NCI-H2107 treated with DMSO at 0.1 percent for 48 hours (cell line): Measurements from ENCODE around the gene SULF2.

Experiments used
- DNase-seq: peaks from one replicate; lab custom pipeline; 2025; ENCODE audit not compliant: unreplicated experiment; lab: John Stamatoyannopoulos, UW

SULF2 gene

DNA sequence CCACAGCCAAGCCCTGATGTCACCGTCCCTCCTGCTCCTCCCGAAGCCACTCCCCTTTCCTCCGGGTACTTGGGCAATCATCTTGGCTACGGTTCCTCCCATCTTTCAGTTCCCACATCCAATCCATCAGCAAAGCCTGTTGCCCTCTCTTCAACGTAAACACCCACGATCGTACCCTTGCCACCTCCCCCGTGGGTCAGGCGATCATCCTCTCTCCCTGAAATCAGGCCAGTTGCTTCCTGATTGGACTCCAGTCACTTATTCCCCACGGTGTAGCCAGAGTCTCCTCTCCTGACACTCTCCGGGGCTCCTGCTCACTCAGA lies 44.5 kb downstream of the SULF2 start:
- no peak for DNase-seq

DNA sequence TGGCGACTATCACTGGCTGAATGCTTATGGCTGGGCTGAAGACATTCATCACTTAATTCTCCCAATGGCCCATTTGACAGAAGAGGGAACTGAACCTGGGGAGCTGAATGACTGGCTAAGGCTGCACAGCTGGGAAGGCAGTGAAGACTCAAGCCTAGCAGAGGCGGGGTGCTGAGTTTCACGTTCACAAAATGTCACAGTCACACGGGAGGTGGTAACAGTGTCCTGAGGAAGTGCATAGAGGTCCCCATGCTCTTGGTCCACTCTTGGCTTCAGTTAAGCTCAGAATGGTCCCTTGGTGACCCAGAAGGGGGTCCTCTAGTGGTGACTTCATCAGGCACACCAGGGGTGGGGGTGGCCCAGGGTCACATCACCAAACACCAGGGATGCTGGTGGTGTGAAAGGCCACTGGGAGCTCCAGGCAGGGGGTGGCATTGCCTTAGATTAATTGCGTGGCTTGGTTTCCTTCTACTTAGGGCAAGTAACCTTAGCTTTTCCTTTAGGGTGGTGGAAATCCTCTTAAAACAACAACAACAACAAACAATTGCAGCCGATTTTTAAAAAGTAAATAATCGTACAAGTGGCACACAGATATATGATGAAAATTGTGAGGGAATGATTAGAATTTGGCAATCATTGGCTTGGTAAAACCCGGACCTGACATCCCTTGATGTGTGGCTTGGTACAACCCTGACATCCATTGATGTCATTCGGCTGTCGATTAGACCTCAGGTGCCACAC lies 45.0 kb downstream of the SULF2 start:
- DNase-seq, result no peak

DNA sequence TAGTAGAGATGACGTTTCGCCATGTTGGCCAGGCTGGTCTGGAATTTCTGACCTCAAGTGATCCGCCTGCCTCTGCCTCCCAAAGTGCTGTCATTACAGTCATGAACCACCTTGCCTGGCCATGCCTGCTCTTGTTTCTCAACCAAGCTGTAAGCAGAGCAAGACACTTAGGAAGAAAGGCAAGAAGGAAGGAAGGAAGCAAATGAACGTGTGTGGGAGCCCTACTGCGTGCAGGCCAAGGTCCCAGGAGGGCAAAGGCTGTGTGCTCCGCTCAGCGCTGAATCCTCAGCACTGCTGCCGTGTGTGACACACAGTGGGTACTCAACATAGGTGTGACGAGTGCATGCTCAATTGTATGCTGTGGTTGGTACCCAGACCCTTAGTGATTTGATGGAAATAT lies 47.4 kb downstream of the SULF2 start:
- DNase-seq, result no peak

DNA sequence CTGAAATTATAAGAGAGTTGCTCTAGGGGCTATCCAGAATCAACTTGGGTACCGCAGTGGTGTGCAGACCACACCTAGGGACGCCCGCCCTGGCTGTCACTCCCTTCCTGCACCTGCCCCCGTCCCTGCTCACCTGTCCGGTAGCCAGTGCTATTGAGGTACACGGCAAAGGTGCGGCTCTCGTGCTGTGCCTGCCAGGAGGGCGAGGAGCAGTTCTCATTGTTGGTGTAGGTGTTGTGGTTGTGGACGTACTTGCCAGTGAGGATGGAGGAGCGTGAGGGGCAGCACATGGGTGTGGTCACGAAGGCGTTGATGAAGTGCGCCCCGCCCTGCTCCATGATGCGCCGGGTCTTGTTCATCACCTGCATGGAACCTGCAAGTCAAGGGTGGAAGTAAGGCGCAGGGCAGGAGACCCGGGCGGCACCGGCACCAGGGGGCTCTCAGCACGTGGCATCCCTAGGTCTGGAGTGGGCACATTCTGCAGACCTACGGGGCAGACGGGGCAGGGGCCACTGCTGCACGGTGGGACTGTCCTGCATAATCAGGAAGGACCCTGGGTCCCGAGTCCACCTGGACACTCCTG lies 48.6 kb downstream of the SULF2 start:
- no peak for DNase-seq

DNA sequence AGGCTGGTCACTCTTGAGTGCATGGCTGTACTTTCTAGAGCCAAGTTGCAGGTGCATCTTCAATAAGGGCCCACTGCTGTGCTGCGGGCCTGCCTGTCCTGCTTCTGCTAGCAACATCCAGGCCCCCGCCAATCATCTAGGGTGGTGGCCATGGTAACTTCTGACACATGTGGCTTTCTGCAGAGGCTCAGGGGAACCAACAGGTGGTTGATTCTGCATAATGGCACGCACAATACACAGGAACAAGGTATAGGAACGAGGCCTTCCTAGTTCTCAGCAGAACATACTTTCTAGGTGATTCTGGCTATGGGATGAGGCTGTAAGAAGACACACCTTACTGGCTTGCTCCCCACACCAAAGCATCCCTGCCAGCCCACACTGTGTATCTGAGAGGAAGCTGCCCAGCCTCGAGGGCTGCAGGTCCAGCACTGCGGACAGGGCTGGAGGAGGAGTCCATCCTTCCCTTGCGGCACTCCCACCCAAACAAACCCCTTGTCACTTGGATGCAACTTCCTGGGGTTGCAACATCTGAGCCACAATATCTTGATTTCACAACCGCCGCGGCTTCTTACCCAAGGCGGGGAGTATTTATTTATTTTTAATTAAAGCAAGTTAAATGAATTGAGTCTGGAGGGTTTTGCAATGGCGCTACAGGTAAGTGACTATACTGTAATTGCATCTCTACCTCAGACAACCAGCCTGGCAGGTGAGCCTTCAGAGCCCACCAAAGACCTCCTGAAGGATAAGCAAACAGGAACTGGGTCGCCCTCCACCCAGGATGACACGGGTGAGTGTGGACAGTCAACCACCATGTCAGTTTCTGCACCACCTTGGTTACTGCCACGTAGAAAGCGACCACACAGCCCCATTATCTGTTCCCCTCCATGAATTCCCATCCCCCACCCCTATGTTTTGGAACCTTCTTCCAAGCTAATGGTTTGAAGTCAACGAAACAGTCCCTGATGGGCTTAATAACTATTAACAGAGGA lies 49.6 kb downstream of the SULF2 start:
- DNase-seq, result no peak

DNA sequence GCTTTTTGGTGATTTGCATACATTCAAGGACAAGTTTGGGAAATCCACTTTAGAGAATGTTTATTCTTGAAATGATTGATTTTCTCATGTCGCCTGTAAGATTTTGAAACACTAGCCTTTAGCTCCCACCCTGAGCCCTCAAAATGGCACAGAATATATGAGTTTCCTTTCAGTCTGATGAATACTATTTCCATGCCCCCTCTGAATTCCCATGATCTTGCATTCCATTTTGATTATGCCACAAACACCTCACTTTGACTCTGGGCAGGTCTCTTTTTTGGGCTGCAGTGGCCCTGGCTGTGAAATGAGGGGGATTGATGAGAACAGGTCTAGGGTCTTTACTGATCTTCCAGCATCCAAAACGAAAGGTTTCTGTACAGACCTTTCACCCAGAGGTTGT lies 50.4 kb downstream of the SULF2 start:
- DNase-seq, result no peak

DNA sequence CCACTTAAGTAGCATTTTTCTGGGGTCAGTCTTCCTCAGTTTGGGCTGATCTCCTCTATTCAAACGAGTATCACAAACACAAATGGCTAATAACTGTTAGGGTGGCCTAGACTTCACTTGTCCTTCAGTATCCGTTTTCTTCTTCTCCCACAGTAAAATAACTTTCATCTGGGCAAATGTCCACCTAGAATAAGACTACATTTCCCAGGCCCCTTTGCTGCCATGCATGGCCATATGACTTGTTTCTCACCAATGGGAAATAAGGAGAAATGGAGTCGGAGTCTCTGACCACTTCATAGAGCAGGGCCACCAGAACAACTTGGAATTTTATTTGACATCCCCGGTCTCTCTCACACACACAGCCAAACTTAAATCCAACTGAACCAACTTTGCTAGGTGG lies 51.4 kb downstream of the SULF2 start:
- DNase-seq, result no peak

DNA sequence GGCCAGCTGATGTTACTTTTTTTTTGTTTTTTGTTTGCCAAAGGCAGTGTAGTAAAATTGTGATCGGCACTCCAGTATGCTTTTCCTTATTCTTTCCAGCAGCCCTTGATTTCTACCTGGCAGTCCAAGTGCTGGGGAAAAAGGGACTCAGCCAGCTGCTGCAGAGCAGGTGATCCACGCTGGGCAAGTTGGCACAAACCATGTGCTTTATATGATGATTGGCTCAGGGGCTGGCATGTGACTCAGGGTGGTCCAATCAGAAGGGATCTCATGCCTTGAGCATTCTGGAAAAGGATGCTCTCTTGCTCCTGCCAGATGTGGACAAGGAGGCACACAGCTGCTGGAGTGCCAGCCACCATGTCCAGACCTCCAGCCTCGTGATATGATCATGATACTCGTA lies 54.5 kb downstream of the SULF2 start:
- DNase-seq, result no peak

DNA sequence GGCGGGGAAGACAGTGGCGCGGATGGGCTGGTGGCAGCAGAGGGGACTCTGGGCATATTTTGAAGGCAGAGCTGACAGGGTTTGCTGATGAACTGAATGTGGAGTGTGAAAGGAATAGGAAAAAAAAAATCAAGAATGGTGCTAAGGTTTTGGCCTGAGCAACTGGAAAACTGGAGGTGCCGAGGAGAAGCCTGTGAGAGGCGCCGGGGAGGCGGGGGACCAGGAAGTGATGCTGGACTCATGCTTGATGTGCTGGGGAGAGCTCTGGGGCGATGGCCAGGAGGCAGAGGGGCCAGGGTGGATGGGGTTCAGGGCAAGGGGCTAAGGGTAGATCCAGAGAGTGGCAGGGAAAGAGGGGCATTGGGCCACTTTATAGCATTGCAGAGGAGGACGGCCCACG lies 55.8 kb downstream of the SULF2 start:
- no peak for DNase-seq

DNA sequence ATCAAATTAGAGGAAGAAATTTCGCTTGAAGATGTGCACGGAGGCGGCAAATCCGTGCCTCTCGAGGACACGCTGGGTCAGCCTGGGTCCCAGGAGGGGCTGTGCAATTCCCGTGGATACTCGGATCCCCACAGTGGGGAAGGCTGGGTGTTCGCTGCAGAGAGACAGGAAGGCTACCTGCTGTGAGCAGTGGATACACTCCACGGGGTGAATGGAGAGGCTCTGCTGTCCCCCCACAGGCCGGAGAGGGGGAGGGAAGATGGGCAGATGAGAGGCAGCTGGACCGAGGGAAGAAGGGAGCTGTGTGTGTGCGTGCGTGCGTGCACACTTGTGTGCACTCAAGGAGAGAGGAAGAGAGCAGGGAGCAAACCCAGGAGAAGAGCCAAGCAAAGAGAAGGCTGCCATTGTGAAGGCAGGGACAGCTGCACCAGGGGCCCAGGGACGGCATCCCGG lies 57.3 kb downstream of the SULF2 start:
- DNase-seq, result no peak

DNA sequence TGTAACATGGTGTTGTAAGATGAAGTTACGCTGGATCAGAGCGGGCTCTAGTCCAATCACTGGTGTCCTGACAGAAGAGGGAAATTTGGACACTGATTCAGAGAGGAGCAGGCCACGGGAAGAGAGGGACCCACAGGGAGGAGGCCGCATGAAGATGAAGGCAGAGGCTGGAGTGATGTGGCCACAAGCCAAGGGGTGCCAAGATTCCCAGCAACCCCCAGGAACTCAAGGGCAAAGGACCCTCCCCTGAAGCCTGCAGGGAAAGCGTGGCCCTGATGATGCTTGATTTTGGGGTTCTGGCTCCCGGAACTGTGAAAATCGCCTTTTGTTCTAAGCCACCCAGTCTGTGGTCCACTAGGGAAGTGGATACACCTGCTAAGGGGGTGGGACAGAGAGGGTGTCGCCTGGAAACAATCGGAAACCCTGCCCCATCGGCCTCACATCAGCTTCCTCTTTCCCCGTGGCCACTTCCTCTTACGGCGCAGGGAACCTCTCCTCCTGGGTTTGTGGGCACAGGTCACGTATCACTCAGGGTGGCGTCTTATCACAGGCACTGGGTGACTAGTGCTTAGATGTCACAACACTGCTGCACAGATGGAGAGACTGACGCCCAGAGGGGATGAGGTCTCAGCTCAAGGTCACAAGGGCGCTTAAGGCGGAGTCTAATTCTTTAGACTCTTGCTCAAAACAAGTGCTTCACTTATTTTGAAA lies 58.0 kb downstream of the SULF2 start:
- no peak for DNase-seq

DNA sequence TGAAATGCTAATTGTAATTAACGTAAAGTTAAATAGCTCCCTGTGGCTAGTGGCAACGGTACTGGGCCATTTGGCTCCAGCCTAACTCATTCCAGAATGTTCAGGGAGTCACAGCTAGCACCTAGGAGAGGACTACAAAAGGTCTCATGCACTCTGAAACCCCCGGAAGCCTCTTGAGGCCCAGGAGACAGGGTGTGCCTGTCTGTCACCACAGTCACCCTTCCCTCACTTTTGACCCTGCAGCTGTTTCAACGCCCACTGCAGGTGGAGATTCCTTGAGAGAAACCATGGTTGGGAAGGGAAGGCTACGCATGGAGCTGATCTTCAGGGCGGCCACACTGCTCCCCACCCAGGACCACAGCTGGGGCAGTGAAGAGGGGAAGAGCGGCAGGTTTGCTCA lies 58.6 kb downstream of the SULF2 start:
- DNase-seq, result no peak

DNA sequence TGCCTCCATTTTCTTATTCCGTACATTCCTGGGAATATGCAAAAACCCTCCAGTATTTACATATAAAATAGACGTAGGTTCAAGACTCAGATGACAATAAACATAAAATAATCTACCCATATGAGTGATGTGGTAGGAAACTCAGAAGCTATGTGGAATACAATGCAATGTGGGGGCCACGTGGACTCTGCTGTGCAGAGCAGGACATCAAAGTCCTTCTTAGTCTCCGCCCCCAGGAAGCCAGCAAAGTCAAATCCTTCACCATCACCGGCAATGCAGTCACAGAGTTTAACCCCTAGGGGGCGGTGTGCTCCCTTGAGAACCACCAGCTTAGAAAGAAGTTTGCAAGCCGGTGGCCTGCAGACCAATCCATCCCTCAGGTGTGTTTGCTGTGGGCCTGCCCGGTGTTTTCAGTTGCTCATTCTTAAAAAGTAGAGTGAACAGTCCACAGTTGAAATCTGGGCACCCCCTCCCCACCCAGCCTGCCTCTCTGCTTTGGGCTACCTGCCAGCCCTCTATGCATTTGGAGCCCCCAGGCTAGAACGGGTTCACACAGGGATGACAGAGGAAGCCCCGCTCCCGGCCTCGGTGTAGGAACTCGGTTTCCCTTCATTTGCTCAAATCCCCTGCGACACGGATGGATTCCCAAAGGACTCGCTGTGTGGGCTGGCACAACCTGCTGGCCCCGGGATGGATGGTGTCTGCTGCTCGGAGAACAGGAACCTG lies 59.9 kb downstream of the SULF2 start:
- peak; percentile 70 for DNase-seq

DNA sequence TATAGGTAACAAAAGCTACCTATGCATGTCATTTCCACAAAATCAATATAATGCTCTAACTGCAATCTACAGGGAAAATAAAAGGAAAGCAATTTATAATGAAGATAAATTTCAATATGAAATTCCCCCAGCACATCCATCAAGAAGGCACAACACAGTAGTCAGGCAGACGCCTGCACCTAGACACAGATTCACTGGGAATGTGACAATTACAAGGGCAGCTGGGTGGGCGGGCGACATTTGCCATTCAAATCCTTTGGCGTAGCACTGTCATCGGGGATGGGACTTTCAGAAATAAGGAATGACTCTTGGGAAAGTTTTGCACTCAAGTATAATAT lies 60.4 kb downstream of the SULF2 start:
- DNase-seq, result no peak

DNA sequence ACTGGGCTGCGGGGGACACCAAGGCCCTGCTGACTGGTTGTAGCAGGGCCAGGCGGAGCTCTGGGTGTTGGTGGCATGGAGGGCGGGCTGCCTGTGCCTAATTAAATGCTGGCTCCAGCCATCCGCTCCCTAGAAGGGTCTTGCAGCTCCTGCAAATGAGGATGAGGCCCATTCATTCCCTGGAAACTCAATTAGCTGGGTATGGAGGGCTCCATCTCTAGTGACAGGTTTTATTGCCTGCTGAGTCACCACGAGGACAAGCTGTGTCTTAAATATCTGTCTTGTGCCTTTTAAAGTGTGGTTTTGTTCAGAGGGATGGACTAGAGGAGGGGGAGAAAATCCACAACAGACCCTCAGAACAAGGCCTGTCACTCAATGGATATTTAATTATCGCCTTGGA lies 60.9 kb downstream of the SULF2 start:
- no peak for DNase-seq

DNA sequence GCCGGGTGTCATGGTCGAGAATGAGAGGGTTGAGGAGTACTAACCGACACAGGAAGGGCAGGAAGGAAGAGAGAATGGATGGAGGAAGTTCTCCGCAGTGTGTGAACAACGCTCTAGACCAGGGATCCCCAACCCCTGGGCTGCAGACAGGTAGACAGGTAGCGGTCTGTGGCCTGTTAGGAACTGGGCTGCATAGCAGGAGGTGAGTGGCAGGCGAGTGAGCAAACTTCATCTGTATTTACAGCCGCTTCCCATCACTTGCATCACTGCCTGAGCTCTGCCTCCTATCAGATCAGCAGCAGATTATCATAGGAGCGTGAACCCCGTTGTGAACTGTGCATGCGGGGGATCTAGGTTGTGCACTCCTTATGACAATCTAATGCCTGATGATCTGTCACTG lies 62.0 kb downstream of the SULF2 start:
- no peak for DNase-seq

DNA sequence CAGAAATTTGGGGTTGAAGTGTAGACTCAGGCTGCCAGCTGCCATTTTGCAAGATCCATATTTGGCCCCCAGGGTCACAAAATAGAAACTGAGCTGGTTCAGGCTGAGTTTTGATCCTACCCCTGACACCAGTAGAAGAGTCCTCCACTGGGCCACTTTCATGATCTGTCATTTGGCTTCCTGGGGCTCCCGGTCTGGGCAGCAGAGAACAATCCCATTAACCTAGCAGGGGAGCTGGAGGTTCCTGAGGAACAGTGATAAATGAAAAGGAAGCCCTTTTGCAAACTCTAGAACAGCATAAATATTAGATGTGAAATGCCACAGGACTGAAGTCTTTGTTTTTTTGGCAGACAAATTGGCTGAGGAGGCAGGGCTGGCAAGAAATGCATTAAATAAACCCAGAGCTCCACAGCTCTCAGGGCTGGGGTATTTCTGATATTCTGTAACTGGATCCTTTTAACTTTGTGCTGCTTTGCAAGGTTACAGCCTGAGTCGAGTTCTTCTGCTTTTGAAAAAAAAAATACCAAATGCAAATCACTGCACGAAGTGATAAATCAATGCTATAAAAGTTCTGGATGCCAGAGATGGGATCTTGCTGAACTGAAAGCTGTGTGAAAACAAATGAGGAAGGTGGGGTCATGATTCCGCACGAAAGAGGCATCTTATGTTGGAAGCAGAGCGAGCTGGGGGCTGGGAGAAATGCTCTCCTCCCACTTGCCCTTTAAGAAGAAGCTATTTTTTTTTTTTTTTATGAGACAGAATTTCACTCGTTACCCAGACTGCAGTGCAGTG lies 64.4 kb downstream of the SULF2 start:
- DNase-seq, result no peak

DNA sequence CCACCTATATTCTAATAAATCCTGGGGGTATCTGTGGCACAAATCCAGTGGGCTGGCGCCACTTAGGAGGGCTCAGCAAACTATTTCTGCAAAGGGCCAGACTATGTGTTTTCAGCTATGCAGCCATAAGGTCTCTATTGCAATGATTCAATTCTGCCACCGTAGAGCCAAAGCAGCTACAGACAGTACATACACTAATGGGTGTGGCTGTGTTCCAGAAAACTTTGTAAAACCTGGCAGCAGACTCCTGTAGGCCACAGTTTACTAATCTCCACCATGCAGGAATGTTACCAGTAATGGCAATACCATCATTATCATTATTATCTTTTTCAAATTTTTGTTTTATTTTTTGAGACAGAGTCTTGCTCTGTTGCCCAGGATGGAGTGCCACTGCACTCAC lies 65.7 kb downstream of the SULF2 start:
- DNase-seq, result no peak

DNA sequence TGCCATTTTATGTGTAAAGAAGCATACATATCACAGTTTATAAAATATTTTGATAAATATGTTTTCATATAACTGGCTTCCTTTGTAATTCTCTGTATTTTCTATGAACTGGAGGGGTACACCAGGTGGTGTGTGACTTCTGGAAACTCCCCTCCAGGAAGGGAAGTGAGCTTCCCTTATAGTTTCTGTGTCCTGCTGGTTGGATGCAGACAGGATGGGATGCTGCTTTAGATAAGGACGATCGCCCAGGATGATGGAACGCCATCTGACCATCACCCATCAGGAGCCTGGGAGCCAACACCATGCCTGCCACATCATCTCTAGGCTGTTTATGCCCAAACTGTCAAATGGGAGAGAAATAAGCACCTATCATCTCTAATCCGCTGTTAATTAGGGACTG lies 66.1 kb downstream of the SULF2 start:
- no peak for DNase-seq

DNA sequence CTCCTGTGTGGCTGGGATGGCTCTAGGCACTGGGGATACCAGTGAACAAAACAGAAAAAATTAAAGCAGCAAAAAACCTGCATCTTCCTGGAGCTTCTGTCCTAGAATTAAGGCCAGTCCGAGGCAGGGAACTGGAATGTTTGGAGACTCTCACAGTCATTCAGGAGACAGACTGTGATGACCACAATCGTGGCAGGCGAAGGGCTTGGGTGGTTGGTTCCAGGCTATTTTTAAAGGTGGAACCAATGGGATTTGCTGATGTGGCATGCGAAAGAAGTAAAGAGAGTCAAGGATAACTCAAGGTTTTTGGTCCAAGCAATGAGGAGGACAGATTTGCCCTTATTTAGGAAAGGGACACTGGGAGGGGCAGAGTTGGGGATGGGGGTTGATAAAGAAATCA lies 66.9 kb downstream of the SULF2 start:
- DNase-seq, result no peak
